Stomach (tissue), 4 donors: ENCODE results near the gene MAGI1.

Experiments
- CTCF ChIP-seq, 7 experiments: fragments of 450-650 bp in 4 of 7; fragments of 200-600 bp in 3 of 7; sonication (generic) in 3 of 7; IDR thresholded peaks; one replicate each; pipeline ENCODE4 v1.5.1; 2016 to 2019; ENCODE audit warnings: antibody characterized with exemption in 7 of 7, control low read depth in 2 of 7, mild to moderate bottlenecking in 1 of 7
- EP300 ChIP-seq: sonication (generic); formaldehyde crosslinking; IDR thresholded peaks from one replicate; pipeline ENCODE4 v1.6.1; 2017; ENCODE audit warnings: antibody characterized with exemption
- POLR2A ChIP-seq, 4 donors: fragments of 450-650 bp; IDR thresholded peaks; one replicate each; pipeline ENCODE4 v1.6.1; 2016; ENCODE audit warnings: antibody characterized with exemption in 4 of 4, control low read depth in 2 of 4, mild to moderate bottlenecking in 1 of 4, moderate library complexity in 1 of 4
- POLR2AphosphoS5 ChIP-seq, 3 donors: sonication (generic); formaldehyde crosslinking; IDR thresholded peaks; one replicate each; pipeline ENCODE4 v1.6.1; 2016; ENCODE audit warnings: antibody characterized with exemption in 3 of 3

GRCh38 chr3:65335587-65335986, 703.1 kb downstream of the MAGI1 start:
- TF ChIP-seq CTCF (IDR thresholded peaks at IDR 0.05), result no peak
- no peak for TF ChIP-seq POLR2A (IDR thresholded peaks at IDR 0.05)
- TF ChIP-seq POLR2AphosphoS5 (IDR thresholded peaks at IDR 0.05), result no peak
- TF ChIP-seq EP300, result no peak
